Hepatocyte (in vitro differentiated cells): ENCODE results near the gene C16orf89. TPM values are rescaled to one million over a fixed set of nuclear protein-coding genes. Genes with fewer than 3 reads are reported as not detected.

Experiments used
- DNase-seq: peaks from one replicate; pipeline ENCODE4 v3.0.0-alpha.2; 2016; ENCODE audit warnings: low spot score
- H2AFZ ChIP-seq: fragments of 200-600 bp; sonication (generic); 2 replicates; pipeline ENCODE4 v1.6.0; 2016; ENCODE audit warnings: antibody characterized with exemption, mild to moderate bottlenecking
- H3K27ac ChIP-seq: fragments of 200-600 bp; sonication (generic); 2 replicates; pipeline ENCODE4 v1.5.1; 2016; ENCODE audit warnings: mild to moderate bottlenecking
- H3K27me3 ChIP-seq: fragments of 200-600 bp; sonication (generic); 2 replicates; pipeline ENCODE4 v1.6.1; 2016
- H3K36me3 ChIP-seq: fragments of 200-600 bp; sonication (generic); replicated peaks from 2 replicates; pipeline ENCODE4 v1.5.1; 2016; ENCODE audit warnings: low read depth; ENCODE audit not compliant: insufficient read depth
- H3K4me1 ChIP-seq: fragments of 200-600 bp; sonication (generic); 2 replicates; pipeline ENCODE4 v1.5.1; 2016; ENCODE audit warnings: mild to moderate bottlenecking, moderate library complexity; ENCODE audit not compliant: insufficient read depth
- H3K4me2 ChIP-seq: fragments of 200-600 bp; sonication (generic); 2 replicates; pipeline ENCODE4 v1.6.0; 2016
- H3K4me3 ChIP-seq: fragments of 200-600 bp; sonication (generic); 2 replicates; pipeline ENCODE4 v1.5.1; 2016; ENCODE audit warnings: mild to moderate bottlenecking
- H3K79me2 ChIP-seq: fragments of 200-600 bp; sonication (generic); 2 replicates; pipeline ENCODE4 v1.6.0; 2017; ENCODE audit warnings: mild to moderate bottlenecking
- H3K9me2 ChIP-seq: fragments of 200-600 bp; sonication (generic); replicated peaks from 2 replicates; pipeline ENCODE4 v1.6.0; 2017; ENCODE audit warnings: mild to moderate bottlenecking; ENCODE audit not compliant: insufficient read depth
- H3K9me3 ChIP-seq: fragments of 200-600 bp; sonication (generic); 2 replicates; pipeline ENCODE4 v1.5.1; 2016; ENCODE audit warnings: low read depth, mild to moderate bottlenecking
- H4K20me1 ChIP-seq: fragments of 200-600 bp; sonication (generic); 2 replicates; pipeline ENCODE4 v1.6.0; 2016; ENCODE audit warnings: mild to moderate bottlenecking; ENCODE audit not compliant: insufficient read depth, poor library complexity, severe bottlenecking
- CTCF ChIP-seq: fragments of 200-600 bp; sonication (generic); IDR thresholded peaks from 2 replicates; pipeline ENCODE4 v1.5.1; 2016; ENCODE audit warnings: antibody characterized with exemption, mild to moderate bottlenecking; ENCODE audit not compliant: poor library complexity
- EZH2 ChIP-seq: fragments of 200-600 bp; sonication (generic); IDR thresholded peaks from 2 replicates; pipeline ENCODE4 v1.6.1; 2016; ENCODE audit warnings: antibody characterized with exemption, mild to moderate bottlenecking, borderline replicate concordance
- EZH2phosphoT487 ChIP-seq: fragments of 200-600 bp; sonication (generic); IDR thresholded peaks from one replicate; pipeline ENCODE4 v1.6.1; 2018; ENCODE audit warnings: antibody characterized with exemption, mild to moderate bottlenecking, low read depth, moderate library complexity; ENCODE audit not compliant: unreplicated experiment, severe bottlenecking
- WGBS: methylation state at CpG from one replicate; pipeline ENCODE4 v1.1.6; 2016; ENCODE audit warnings: low lambda C conversion rate; ENCODE audit errors: missing lambda C conversion rate; 5-methylcytosine and 5-hydroxymethylcytosine counted together
- polyA plus RNA-seq: library from polyadenylated mRNA; unstranded; fragments of >200 nt; fragmentation: Nextera tagmentation; extraction: Ambion mirVana; gene quantifications from 2 replicates; pipeline ENCODE4 v1.2.1, GENCODE V29; 2016
- total RNA-seq: library from RNA; depleted of rRNA; stranded (reverse); fragments of >200 nt; gene quantifications from 2 replicates; pipeline ENCODE4 v1.2.3, GENCODE V29; 2014

Gene C16orf89
- total and polyA plus RNA-seq, 2 experiments from 2014 or later: 1.1 to 3.8 TPM

- Histone ChIP-seq H3K27ac (no peak overlapping the region), H3K9me3 (no peaks in the 10 kb centered on the region), H2AFZ (no peak overlapping the region), H3K4me3 (no peak overlapping the region), H3K4me2 (no peak overlapping the region), H3K4me1 (no peaks in the 10 kb centered on the region), H3K79me2 (peaks cover 6% of the 10 kb centered on the region), H3K27me3 (no peaks in the 10 kb centered on the region), H3K9me2 (no peaks in the 10 kb centered on the region), H3K36me3 (no peaks in the 10 kb centered on the region), H4K20me1 (no peaks in the 10 kb centered on the region)
- TF ChIP-seq EZH2phosphoT487 (no peak), EZH2 (no peak), CTCF (no peak)
- DNase-seq: no peak
- 90% methylated on average over 7 of the region's 7 CpGs for WGBS
Observed at GRCh38 chr16:5027086-5027485, 38.7 kb downstream of the C16orf89 start.

GRCh38 chr16:5026664-5027063, 39.1 kb downstream of the C16orf89 start:
- Histone ChIP-seq H3K4me3 (no peak overlapping the region), H3K36me3 (no peaks in the 10 kb centered on the region), H4K20me1 (no peaks in the 10 kb centered on the region), H3K9me2 (no peaks in the 10 kb centered on the region), H3K4me1 (no peaks in the 10 kb centered on the region), H2AFZ (no peak overlapping the region), H3K27me3 (no peaks in the 10 kb centered on the region), H3K4me2 (no peak overlapping the region), H3K9me3 (no peaks in the 10 kb centered on the region), H3K27ac (no peak overlapping the region), H3K79me2 (peaks cover 2% of the 10 kb centered on the region)
- TF ChIP-seq EZH2phosphoT487 (no peak), CTCF (no peak), EZH2 (no peak)
- WGBS: 94% methylated on average over 8 of the region's 8 CpGs
- no peak for DNase-seq

- Histone ChIP-seq H3K4me3 (no peak overlapping the region), H3K27ac (no peak overlapping the region), H3K4me1 (no peaks in the 10 kb centered on the region), H4K20me1 (no peaks in the 10 kb centered on the region), H3K36me3 (no peaks in the 10 kb centered on the region), H2AFZ (no peak overlapping the region), H3K9me2 (no peaks in the 10 kb centered on the region), H3K4me2 (no peak overlapping the region), H3K27me3 (no peaks in the 10 kb centered on the region), H3K79me2 (no peaks in the 10 kb centered on the region), H3K9me3 (no peaks in the 10 kb centered on the region)
- DNase-seq: no peak
- WGBS: 47% methylated on average over 17 of the region's 17 CpGs
- TF ChIP-seq CTCF (peak; percentile 13), EZH2 (no peak)
Observed at GRCh38 chr16:5025171-5025632, 40.6 kb downstream of the C16orf89 start.

DNA sequence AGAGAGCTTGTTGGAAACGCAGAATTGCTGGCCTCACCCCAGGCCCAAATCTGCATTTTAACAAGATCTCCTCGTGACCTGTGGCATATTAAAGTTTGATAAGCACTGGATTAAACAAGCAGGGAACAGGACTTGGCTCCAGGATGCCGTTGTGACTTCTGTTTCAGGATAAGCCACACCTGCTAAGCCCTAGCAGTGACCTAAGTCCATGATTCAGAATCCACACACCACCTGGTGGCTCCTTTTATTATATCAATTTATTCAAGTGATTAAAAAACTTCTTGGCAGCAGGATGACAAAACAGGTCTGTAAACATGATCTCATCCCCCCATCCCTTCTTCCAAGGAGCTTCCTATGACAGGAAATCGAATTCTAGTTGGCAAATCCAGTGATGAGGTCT, 41.1 kb downstream of the C16orf89 start:
- H3K9me3 ChIP-seq: no peaks in the 10 kb centered on the region
- no peak overlapping the region for H3K4me2 ChIP-seq
- no peak overlapping the region for H3K4me3 ChIP-seq
- WGBS: 81% methylated on average over 4 of the region's 4 CpGs
- no peak overlapping the region for H2AFZ ChIP-seq
- H3K27ac ChIP-seq: no peak overlapping the region
- no peak for TF ChIP-seq EZH2
- TF ChIP-seq EZH2phosphoT487: no peak
- no peak for TF ChIP-seq CTCF
- no peaks in the 10 kb centered on the region for H4K20me1 ChIP-seq
- no peaks in the 10 kb centered on the region for H3K9me2 ChIP-seq
- no peaks in the 10 kb centered on the region for H3K27me3 ChIP-seq
- H3K36me3 ChIP-seq: no peaks in the 10 kb centered on the region
- no peaks in the 10 kb centered on the region for H3K4me1 ChIP-seq
- H3K79me2 ChIP-seq: no peaks in the 10 kb centered on the region
- DNase-seq: no peak
